Spinal cord (tissue), 10 donors: Measurements from ENCODE around the gene TRAPPC2L. TPM values are rescaled to one million over a fixed set of nuclear protein-coding genes. Genes with fewer than 3 reads are reported as not detected.

Experiments used
- DNase-seq, 6 donors: peaks; one replicate each; pipeline versions ENCODE4 v3.0.0 to v3.0.0-alpha.2; 2013 to 2015; ENCODE audit warnings: low spot score in 6 of 6, low read depth in 4 of 6
- H3K27ac ChIP-seq: one replicate; pipeline ENCODE4 v1.5.1; 2013; ENCODE audit warnings: low read depth, low read length, control low read depth
- H3K27me3 ChIP-seq: one replicate; pipeline ENCODE4 v1.6.1; 2013; ENCODE audit warnings: low read length; ENCODE audit not compliant: control insufficient read depth, insufficient read depth
- H3K36me3 ChIP-seq: one replicate; pipeline ENCODE4 v1.6.1; 2013; ENCODE audit warnings: low read length; ENCODE audit not compliant: control insufficient read depth, insufficient read depth
- H3K4me1 ChIP-seq: one replicate; pipeline ENCODE4 v1.6.1; 2013; ENCODE audit warnings: low read length; ENCODE audit not compliant: control insufficient read depth, insufficient read depth
- H3K4me3 ChIP-seq: one replicate; pipeline ENCODE4 v1.5.1; 2013; ENCODE audit warnings: low read depth, low read length, control low read depth
- H3K9me3 ChIP-seq: one replicate; pipeline ENCODE4 v1.6.1; 2013; ENCODE audit warnings: low read length; ENCODE audit not compliant: control insufficient read depth, insufficient read depth
- WGBS: methylation state at CpG from one replicate; pipeline ENCODE4 v1.1.5; 2013; ENCODE audit warnings: missing lambda C conversion rate; ENCODE audit not compliant: insufficient coverage; 5-methylcytosine and 5-hydroxymethylcytosine counted together
- polyA plus RNA-seq, 2 donors: library from polyadenylated mRNA; unstranded; fragments of 120-200 nt; gene quantifications; one replicate each; pipeline ENCODE4 v1.2.1, GENCODE V29; 2013; ENCODE audit not compliant: insufficient read length in 2 of 2
- total RNA-seq, 2 donors: library from RNA; depleted of rRNA in 1 of 2; stranded (reverse); fragments of 120-200 nt in 1 of 2; fragments of >200 nt in 1 of 2; gene quantifications; one replicate each; pipeline versions ENCODE4 v1.2.3 to v1.2.4, GENCODE V29; 2013 to 2014
- donor health status: healthy.

The TRAPPC2L gene
- total and polyA plus RNA-seq, 4 donors: 36.3 to 131 (median 89.9) TPM

- DNase-seq: no peak
- Histone ChIP-seq H3K27ac (no peak overlapping the region), H3K4me3 (no peak overlapping the region), H3K36me3 (peaks cover 96% of the 10 kb centered on the region), H3K27me3 (no peaks in the 10 kb centered on the region), H3K9me3 (no peaks in the 10 kb centered on the region), H3K4me1 (peaks cover 17% of the 10 kb centered on the region)
- 53% methylated on average over 36 of the region's 36 CpGs for WGBS
Observed at GRCh38 chr16:88880226-88881006, 23.5 kb downstream of the TRAPPC2L start.

- Histone ChIP-seq H3K27ac (no peak overlapping the region), H3K4me1 (peaks cover 17% of the 10 kb centered on the region), H3K27me3 (no peaks in the 10 kb centered on the region), H3K9me3 (no peaks in the 10 kb centered on the region), H3K4me3 (no peak overlapping the region), H3K36me3 (peaks cover 99% of the 10 kb centered on the region)
- peak in 2 of 6 donors; percentile 24 to 31 for DNase-seq
- WGBS: 29% methylated on average over 45 of the region's 46 CpGs
Observed at GRCh38 chr16:88881007-88881615, 24.2 kb downstream of the TRAPPC2L start.

GRCh38 chr16:88881675-88882357 is 24.9 kb downstream of the TRAPPC2L start:
- H3K4me3 ChIP-seq: no peak overlapping the region
- H3K4me1 ChIP-seq: peaks cover 24% of the 10 kb centered on the region
- no peaks in the 10 kb centered on the region for H3K9me3 ChIP-seq
- no peak overlapping the region for H3K27ac ChIP-seq
- 67% methylated on average over 24 of the region's 27 CpGs for WGBS
- H3K27me3 ChIP-seq: no peaks in the 10 kb centered on the region
- no peak for DNase-seq
- H3K36me3 ChIP-seq: peaks cover 100% of the 10 kb centered on the region

GRCh38 chr16:88882358-88883030 is 25.6 kb downstream of the TRAPPC2L start:
- Histone ChIP-seq H3K36me3 (peaks cover 100% of the 10 kb centered on the region), H3K4me1 (peaks cover 29% of the 10 kb centered on the region), H3K27ac (no peak overlapping the region), H3K27me3 (no peaks in the 10 kb centered on the region), H3K9me3 (no peaks in the 10 kb centered on the region), H3K4me3 (no peak overlapping the region)
- WGBS: 88% methylated on average over 22 of the region's 26 CpGs
- DNase-seq: no peak

- Histone ChIP-seq H3K4me3 (no peak overlapping the region), H3K4me1 (peaks cover 32% of the 10 kb centered on the region), H3K27ac (no peak overlapping the region), H3K36me3 (peaks cover 99% of the 10 kb centered on the region), H3K27me3 (no peaks in the 10 kb centered on the region), H3K9me3 (no peaks in the 10 kb centered on the region)
- 95% methylated on average over 49 of the region's 49 CpGs for WGBS
- no peak for DNase-seq
Observed at GRCh38 chr16:88883117-88883895, 26.4 kb downstream of the TRAPPC2L start.

GRCh38 chr16:88883946-88884345 is 27.0 kb downstream of the TRAPPC2L start:
- H3K27me3 ChIP-seq: no peaks in the 10 kb centered on the region
- peaks cover 97% of the 10 kb centered on the region for H3K36me3 ChIP-seq
- no peak overlapping the region for H3K27ac ChIP-seq
- H3K4me1 ChIP-seq: peaks cover 36% of the 10 kb centered on the region
- H3K4me3 ChIP-seq: no peak overlapping the region
- WGBS: 79% methylated on average over 11 of the region's 11 CpGs
- DNase-seq: no peak
- H3K9me3 ChIP-seq: no peaks in the 10 kb centered on the region

GRCh38 chr16:88884569-88885271 is 27.8 kb downstream of the TRAPPC2L start:
- Histone ChIP-seq H3K4me1 (peaks cover 36% of the 10 kb centered on the region), H3K27me3 (no peaks in the 10 kb centered on the region), H3K9me3 (no peaks in the 10 kb centered on the region), H3K36me3 (peaks cover 95% of the 10 kb centered on the region), H3K4me3 (no peak overlapping the region), H3K27ac (no peak overlapping the region)
- no peak for DNase-seq
- WGBS: 94% methylated on average over 37 of the region's 39 CpGs

GRCh38 chr16:88885693-88886280 is 28.9 kb downstream of the TRAPPC2L start:
- 87% methylated on average over 28 of the region's 28 CpGs for WGBS

More at GRCh38 chr16:88885693-88886280, 28.9 kb downstream of the TRAPPC2L start:
- no peak overlapping the region for H3K4me3 ChIP-seq
- peaks cover 26% of the 10 kb centered on the region for H3K4me1 ChIP-seq
- DNase-seq: no peak
- H3K9me3 ChIP-seq: no peaks in the 10 kb centered on the region
- H3K36me3 ChIP-seq: peaks cover 95% of the 10 kb centered on the region
- H3K27ac ChIP-seq: no peak overlapping the region
- no peaks in the 10 kb centered on the region for H3K27me3 ChIP-seq
